ENCODE results near the gene OBP2A. TPM values are rescaled to one million over a fixed set of nuclear protein-coding genes. Genes with fewer than 3 reads are reported as not detected.

The OBP2A gene
- total RNA-seq, 1 experiment from 2014 or later, result not detected

DNA sequence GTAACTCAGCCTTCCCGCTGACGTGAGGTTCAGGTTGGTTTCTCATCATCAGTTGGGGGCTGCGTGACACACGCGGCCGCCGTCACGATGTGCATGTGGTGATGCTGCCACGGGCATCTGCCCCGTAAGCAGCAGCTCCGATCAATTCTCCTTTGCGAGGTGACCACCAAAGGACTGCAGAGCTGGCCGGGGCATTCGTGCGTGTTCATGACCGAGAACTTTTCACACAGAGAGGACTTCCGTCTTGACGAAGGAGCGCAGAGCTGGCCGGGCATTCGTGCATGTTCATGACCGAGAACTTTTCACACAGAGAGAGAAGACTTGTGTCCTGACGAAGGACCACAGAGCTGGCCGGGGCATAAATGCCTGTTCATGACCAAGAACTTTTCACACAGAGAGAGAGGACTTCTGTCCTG lies 28.5 kb upstream of the OBP2A start:
- H3K9me2 ChIP-seq (ENCODE audit: insufficient read depth), result no peaks in the 10 kb centered on the region
- ATAC-seq (no peak), DNase-seq (ENCODE audit: low read depth, low spot score) (no peak)
- BruUV-seq (replicated peaks), result no TSS peak
- no peak overlapping the region for H3K9ac ChIP-seq (ENCODE audit: low read length)
- RAD21 ChIA-PET (ENCODE audit: low non-redundant PET in 1 of 2, low total read pairs in 2 of 2, uncharacterized antibody in 2 of 2, unreplicated experiment in 2 of 2), result no interaction called here
- H3K27ac ChIP-seq (ENCODE audit: low read depth, low read length), result no peak overlapping the region
- intact Hi-C loops (cut with micrococcal nuclease), result no loop called here
- no peaks in the 10 kb centered on the region for H3K36me3 ChIP-seq (ENCODE audit: control insufficient read depth in 1 of 2, insufficient read depth in 2 of 2, low read length in 2 of 2)
- no peak overlapping the region for H2AFZ ChIP-seq (ENCODE audit: low read depth, low read length, poor library complexity, severe bottlenecking)
- no peaks in the 10 kb centered on the region for H3K79me2 ChIP-seq (ENCODE audit: insufficient read depth, low read length)
- H3K4me1 ChIP-seq (ENCODE audit: control insufficient read depth in 1 of 2, insufficient read depth in 2 of 2, low read length in 2 of 2), result peaks cover 0 to 6% of the 10 kb centered on the region in 2 experiments; a peak in 1 of 4 replicates
- no peaks in the 10 kb centered on the region for H3K9me3 ChIP-seq (ENCODE audit: control insufficient read depth in 1 of 2, insufficient read depth in 1 of 2, low read depth in 1 of 2, low read length in 2 of 2)
- no peak overlapping the region for H3K4me2 ChIP-seq (ENCODE audit: low read length)
- POLR2A ChIA-PET, result no interaction called here
- no peaks in the 10 kb centered on the region for H3K27me3 ChIP-seq (ENCODE audit: insufficient read depth, low read length)
- CTCF ChIA-PET, result interaction anchor here (0.7 kb wide), 1 partner anchor 12 kb away, joined by 3 read pairs; no protein-coding TSS in a partner anchor
- no peaks in the 10 kb centered on the region for H4K20me1 ChIP-seq (ENCODE audit: insufficient read depth)
- no peak overlapping the region for H3K4me3 ChIP-seq (replicated peaks in 1 of 2; ENCODE audit: low read depth in 1 of 2, low read length in 2 of 2)
- TF ChIP-seq ZFX (IDR thresholded peaks at IDR 0.05), result no peak
- no peak for TF ChIP-seq CEBPB (IDR thresholded peaks at IDR 0.05; ENCODE audit: low read depth)
- no peak for TF ChIP-seq FOSL1 (IDR thresholded peaks at IDR 0.05; ENCODE audit: low read depth)
- TF ChIP-seq YY1 (IDR thresholded peaks at IDR 0.05; ENCODE audit: extremely low read depth, insufficient replicate concordance, low read depth, low read length), result no peak
- no peak for TF ChIP-seq ELF1 (IDR thresholded peaks at IDR 0.05; ENCODE audit: borderline replicate concordance, low read depth)
- TF ChIP-seq SRF (IDR thresholded peaks at IDR 0.05; ENCODE audit: low read depth), result no peak
- TF ChIP-seq RAD21 (IDR thresholded peaks at IDR 0.05; ENCODE audit: low read depth), result no peak
- TF ChIP-seq EGR1 (IDR thresholded peaks at IDR 0.05; ENCODE audit: low read depth), result no peak

DNA sequence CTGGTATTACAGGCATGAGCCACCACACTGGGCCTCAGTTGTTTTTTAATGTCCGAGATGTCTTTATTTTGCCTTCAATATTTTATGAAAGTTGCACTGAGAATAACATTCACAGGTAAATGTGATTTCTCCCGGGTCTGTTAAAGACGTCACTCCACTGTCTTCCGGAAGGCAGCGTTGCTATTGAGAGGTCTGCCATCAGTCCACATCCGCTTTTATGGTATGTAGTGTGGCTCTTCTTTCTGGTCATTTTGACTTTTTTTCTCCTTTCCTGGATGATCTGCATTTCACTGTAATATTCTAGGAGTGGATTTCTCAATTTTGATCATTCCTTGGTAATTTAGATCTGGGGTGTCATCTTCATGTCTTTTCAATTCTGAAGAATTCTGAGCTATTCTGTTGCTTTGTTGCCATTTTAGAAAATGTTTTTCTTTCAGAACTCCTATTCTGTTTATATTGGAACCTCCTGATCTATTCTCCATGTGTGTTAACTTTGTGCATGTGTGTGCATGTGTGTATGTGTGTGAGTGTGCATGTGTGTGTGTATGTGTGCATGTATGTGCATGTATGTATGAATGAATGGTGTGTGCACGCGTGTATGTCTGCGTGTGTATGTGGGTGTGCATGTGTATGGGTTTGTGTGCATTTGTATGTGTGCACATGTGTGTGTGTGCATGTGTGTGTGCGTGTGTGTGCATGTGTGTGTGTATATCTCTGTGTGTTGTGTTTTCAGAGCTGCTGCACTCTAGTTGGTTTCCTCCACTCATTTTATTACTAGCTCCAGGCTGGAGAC lies 26.6 kb upstream of the OBP2A start:
- DNase-seq (ENCODE audit: low read depth, low spot score), result no peak
- Histone ChIP-seq H3K9me3 (ENCODE audit: control insufficient read depth in 1 of 2, insufficient read depth in 1 of 2, low read depth in 1 of 2, low read length in 2 of 2) (no peaks in the 10 kb centered on the region), H3K4me2 (ENCODE audit: low read length) (no peak overlapping the region), H3K4me3 (replicated peaks in 1 of 2; ENCODE audit: low read depth in 1 of 2, low read length in 2 of 2) (no peak overlapping the region), H3K9ac (ENCODE audit: low read length) (no peak overlapping the region), H3K27me3 (ENCODE audit: insufficient read depth, low read length) (no peaks in the 10 kb centered on the region), H4K20me1 (ENCODE audit: insufficient read depth) (no peaks in the 10 kb centered on the region), H3K9me2 (ENCODE audit: insufficient read depth) (no peaks in the 10 kb centered on the region), H3K27ac (ENCODE audit: low read depth, low read length) (no peak overlapping the region), H3K36me3 (ENCODE audit: control insufficient read depth in 1 of 2, insufficient read depth in 2 of 2, low read length in 2 of 2) (no peaks in the 10 kb centered on the region), H2AFZ (ENCODE audit: low read depth, low read length, poor library complexity, severe bottlenecking) (no peak overlapping the region), H3K79me2 (ENCODE audit: insufficient read depth, low read length) (no peaks in the 10 kb centered on the region), H3K4me1 (ENCODE audit: control insufficient read depth in 1 of 2, insufficient read depth in 2 of 2, low read length in 2 of 2) (no peaks in the 10 kb centered on the region)
- intact Hi-C loops (cut with micrococcal nuclease), result no loop called here
- ChIA-PET RAD21 (ENCODE audit: low non-redundant PET in 1 of 2, low total read pairs in 2 of 2, uncharacterized antibody in 2 of 2, unreplicated experiment in 2 of 2) (no interaction called here), CTCF (no interaction called here), POLR2A (no interaction called here)
- no peak for ATAC-seq
- no peak for TF ChIP-seq EZH2 (IDR thresholded peaks at IDR 0.05)
- no peak for TF ChIP-seq EGR1 (IDR thresholded peaks at IDR 0.05; ENCODE audit: low read depth)
- no TSS peak for BruUV-seq (replicated peaks)
